BLaER1 treated with 17β-estradiol and CSF1 and Interleukin-3, amounts not matched to agents 10 nM and 100 nM (cell line): ENCODE data around the gene POSTN.
"Not testable (repeated sequence)": the region's sequence is repeated elsewhere in the genome, so short reads cannot be mapped to it uniquely, and the experiment has no call there.

ENCODE experiments used
- H3K27ac ChIP-seq, 11 experiments: shearing (Covaris generic); formaldehyde crosslinking; 2 replicates each; pipeline ENCODE4 v1.8.1; 2022
- H3K27me3 ChIP-seq, 11 experiments: shearing (Covaris generic); formaldehyde crosslinking; 2 replicates each; pipeline ENCODE4 v1.8.1; 2022
- H3K36me3 ChIP-seq, 11 experiments: shearing (Covaris generic); formaldehyde crosslinking; 2 replicates each; pipeline ENCODE4 v1.8.1; 2022
- H3K4me1 ChIP-seq, 10 experiments: shearing (Covaris generic); formaldehyde crosslinking; 2 replicates each; pipeline ENCODE4 v1.8.1; 2022
- H3K4me2 ChIP-seq, 11 experiments: shearing (Covaris generic); formaldehyde crosslinking; 2 replicates each; pipeline ENCODE4 v1.8.1; 2022
- H3K4me3 ChIP-seq, 10 experiments: shearing (Covaris generic); formaldehyde crosslinking; 2 replicates each; pipeline ENCODE4 v1.8.1; 2022
- H3K9ac ChIP-seq, 11 experiments: shearing (Covaris generic); formaldehyde crosslinking; 2 replicates each; pipeline ENCODE4 v1.8.1; 2022
- H3K9me3 ChIP-seq, 11 experiments: shearing (Covaris generic); formaldehyde crosslinking; replicated peaks in 1 of 11; 2 replicates each; pipeline ENCODE4 v1.8.1; 2022
- H4K20me1 ChIP-seq, 11 experiments: shearing (Covaris generic); formaldehyde crosslinking; 2 replicates each; pipeline ENCODE4 v1.8.1; 2022
- Cebpa-rat ChIP-seq, 11 experiments: shearing (Covaris generic); IDR thresholded peaks; 2 replicates each; pipeline ENCODE4 v1.8.1; 2022

POSTN gene

DNA sequence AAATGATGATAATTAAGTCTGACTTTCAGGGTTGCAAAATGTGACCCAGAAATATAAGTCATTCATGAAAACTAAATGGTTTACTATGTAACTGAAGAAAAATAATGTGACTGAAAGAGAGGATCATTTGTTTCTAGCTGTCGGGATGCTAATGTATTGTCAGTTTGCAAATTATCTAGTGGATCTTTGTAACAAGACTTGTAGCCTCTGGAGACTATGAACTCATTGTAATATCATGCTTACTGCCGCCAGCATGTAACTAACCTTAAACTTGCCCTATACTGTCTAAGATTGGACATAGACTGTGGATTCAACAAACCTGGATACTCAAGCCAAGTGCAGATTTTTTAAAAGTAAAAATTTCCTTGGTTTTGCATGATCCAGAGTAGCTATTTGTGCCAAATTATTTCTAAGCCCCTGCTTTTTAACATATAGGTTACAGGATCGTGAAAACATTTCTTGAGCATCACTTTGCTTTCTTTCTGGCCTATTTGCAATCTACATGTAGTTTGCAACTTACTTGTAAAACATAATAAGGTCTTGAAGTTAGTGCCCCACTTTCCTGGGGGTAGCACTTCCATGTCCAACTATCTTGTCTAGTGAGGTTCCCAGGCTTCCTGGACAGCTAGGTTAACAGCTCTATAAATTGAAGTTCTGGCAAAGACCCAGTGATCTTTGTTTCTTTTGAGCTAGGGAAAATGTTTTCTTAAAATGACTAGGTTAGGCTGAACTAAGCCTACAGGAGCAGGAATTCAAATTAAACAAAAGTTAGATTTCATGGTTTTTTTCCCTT, 3.3 kb upstream of the POSTN start:
- Histone ChIP-seq H3K27me3 (no peaks in the 10 kb centered on the region), H4K20me1 (no peaks in the 10 kb centered on the region), H3K4me1 (peaks cover 0 to 6% (median 0%) of the 10 kb centered on the region in 10 experiments; a peak in 2 of 20 replicates), H3K4me3 (no peak overlapping the region), H3K27ac (no peak overlapping the region), H3K36me3 (no peaks in the 10 kb centered on the region), H3K4me2 (no peak overlapping the region), H3K9me3 (peaks cover 0 to under 1% (median 0%) of the 10 kb centered on the region in 11 experiments; a peak in 1 of 22 replicates), H3K9ac (no peak overlapping the region)
- no peak for TF ChIP-seq Cebpa-rat (IDR thresholded peaks at IDR 0.05)

DNA sequence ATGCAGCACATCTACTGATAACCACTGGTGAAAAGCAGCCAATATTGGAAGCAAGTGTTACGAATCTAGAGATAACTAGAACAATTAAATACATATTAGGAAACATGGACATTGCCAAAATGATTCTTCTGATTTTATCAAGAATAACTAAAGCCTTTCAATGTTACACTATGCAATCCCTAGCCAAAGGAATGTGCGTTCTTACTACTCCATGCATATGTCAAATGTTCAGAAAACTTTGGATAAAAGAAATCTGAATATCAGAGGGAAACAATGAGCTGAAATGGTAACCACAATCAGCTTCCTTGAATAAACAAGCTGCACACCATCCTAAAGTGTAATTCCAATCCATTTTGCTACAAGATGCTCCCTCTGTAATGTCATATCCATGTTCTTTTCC, 951 bp upstream of the POSTN start:
- H3K4me2 ChIP-seq: no peak overlapping the region
- H3K27ac ChIP-seq: no peak overlapping the region
- no peak for TF ChIP-seq Cebpa-rat (IDR thresholded peaks at IDR 0.05)
- no peaks in the 10 kb centered on the region for H4K20me1 ChIP-seq
- H3K4me3 ChIP-seq: no peak overlapping the region
- H3K36me3 ChIP-seq: no peaks in the 10 kb centered on the region
- no peak overlapping the region for H3K9ac ChIP-seq
- no peaks in the 10 kb centered on the region for H3K27me3 ChIP-seq
- H3K9me3 ChIP-seq: no peaks in the 10 kb centered on the region
- peaks cover 0 to 6% (median 0%) of the 10 kb centered on the region in 10 experiments; a peak in 2 of 20 replicates for H3K4me1 ChIP-seq

DNA sequence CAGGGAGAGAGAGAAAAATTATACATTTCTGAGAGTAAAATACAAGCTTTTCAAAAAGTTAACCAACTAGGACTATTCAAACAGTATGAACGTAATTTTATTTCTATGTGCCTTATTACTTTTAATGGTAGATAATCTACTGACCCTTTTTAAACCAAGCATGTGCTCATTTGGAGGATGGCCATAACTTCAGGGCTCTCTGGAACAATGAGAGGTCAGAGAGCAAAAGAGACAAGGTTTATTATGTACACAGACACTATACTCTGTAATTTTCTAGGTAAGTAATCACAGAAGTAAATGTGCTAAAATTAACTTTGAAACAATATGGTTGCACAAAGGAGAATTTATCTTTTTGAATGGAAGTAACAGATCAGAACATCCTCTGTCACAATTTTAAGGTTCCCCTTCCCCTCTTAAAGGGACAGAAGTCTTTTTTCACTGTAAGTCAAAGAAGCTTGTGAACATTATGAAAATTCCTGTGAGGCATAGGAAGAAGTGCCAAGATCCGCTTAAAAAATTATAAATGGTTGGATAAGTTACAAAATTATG, 1.0 kb downstream of the POSTN start:
- no peaks in the 10 kb centered on the region for H3K9me3 ChIP-seq
- H3K4me2 ChIP-seq: no peak overlapping the region
- H3K4me3 ChIP-seq: no peak overlapping the region
- H3K27me3 ChIP-seq: no peaks in the 10 kb centered on the region
- TF ChIP-seq Cebpa-rat (IDR thresholded peaks at IDR 0.05): no peak
- no peaks in the 10 kb centered on the region for H4K20me1 ChIP-seq
- H3K9ac ChIP-seq: no peak overlapping the region
- no peak overlapping the region for H3K27ac ChIP-seq
- no peaks in the 10 kb centered on the region for H3K4me1 ChIP-seq
- no peaks in the 10 kb centered on the region for H3K36me3 ChIP-seq

DNA sequence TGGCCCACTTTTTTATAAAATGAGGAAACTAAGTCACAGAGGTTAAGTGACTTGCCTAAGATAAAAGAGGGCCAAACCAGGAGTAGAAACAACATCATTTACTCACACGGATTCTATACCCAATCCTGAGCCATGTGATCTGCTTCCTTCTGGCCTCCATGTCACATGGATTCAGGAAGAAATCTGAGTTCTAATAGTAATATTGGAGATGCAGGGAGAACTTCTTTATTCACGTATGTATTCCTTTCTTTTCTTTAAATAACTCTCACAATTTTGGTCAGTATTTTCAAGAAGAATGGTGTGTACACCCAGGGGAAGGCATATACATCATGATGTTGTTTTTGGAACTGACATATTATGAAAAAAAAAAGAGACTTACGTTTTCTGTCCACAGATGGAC, 1.8 kb downstream of the POSTN start:
- Histone ChIP-seq H3K27me3 (no peaks in the 10 kb centered on the region), H3K9ac (no peak overlapping the region), H3K4me1 (no peaks in the 10 kb centered on the region), H3K27ac (no peak overlapping the region), H3K4me2 (no peak overlapping the region), H3K4me3 (no peak overlapping the region), H3K36me3 (no peaks in the 10 kb centered on the region), H3K9me3 (no peaks in the 10 kb centered on the region), H4K20me1 (no peaks in the 10 kb centered on the region)
- no peak for TF ChIP-seq Cebpa-rat (IDR thresholded peaks at IDR 0.05)

DNA sequence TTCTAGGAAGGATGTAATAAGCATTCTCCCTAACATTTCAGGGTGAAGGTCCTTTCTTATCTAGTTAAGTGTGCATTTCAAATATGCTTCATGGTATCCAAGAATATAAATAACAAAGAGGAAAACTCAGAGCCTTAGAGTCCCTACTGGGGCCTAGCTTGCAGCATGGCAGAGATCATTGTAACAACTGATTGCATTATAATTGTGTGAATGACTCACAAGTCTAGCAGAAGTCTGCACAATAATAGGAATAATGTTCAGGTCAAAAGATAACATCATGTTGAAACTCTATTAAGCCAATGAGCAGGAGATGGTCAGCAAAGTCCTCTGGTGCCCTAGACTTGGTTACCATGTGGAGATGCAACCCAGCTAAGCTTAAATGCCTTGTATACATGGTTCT, 3.4 kb downstream of the POSTN start:
- no peaks in the 10 kb centered on the region for H3K36me3 ChIP-seq
- H3K4me3 ChIP-seq: no peak overlapping the region
- no peak for TF ChIP-seq Cebpa-rat (IDR thresholded peaks at IDR 0.05)

DNA sequence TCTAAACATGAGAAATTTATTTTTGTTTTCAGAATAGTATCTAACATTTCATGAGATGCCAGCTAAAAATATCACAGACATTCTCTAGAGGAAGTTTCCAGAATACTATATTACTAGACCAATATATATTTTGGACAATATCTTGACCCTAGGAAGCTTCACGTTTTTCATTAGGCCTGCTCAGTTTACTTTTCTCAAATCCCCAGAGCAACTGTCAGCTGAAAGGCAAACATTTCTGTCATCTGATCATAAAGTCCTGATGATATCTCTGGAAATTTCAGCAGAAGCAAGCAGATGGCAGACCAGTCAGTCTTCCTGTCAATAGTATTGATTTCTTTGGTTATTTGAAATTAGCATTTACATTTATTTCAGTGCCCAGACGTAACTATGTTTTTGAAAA, 4.0 kb downstream of the POSTN start:
- H3K9me3 ChIP-seq: no peaks in the 10 kb centered on the region
- no peaks in the 10 kb centered on the region for H3K36me3 ChIP-seq
- no peaks in the 10 kb centered on the region for H4K20me1 ChIP-seq
- no peak overlapping the region for H3K27ac ChIP-seq
- TF ChIP-seq Cebpa-rat (IDR thresholded peaks at IDR 0.05): no peak
- no peak overlapping the region for H3K9ac ChIP-seq
- H3K4me3 ChIP-seq: no peak overlapping the region
- no peaks in the 10 kb centered on the region for H3K27me3 ChIP-seq
- no peak overlapping the region for H3K4me2 ChIP-seq
- H3K4me1 ChIP-seq: no peaks in the 10 kb centered on the region

More for the DNA sequence above, 3.4 kb downstream of the POSTN start:
- Histone ChIP-seq H3K4me2 (no peak overlapping the region), H3K9me3 (no peaks in the 10 kb centered on the region), H3K4me1 (no peaks in the 10 kb centered on the region), H3K27me3 (no peaks in the 10 kb centered on the region), H3K9ac (no peak overlapping the region), H3K27ac (no peak overlapping the region), H4K20me1 (no peaks in the 10 kb centered on the region)

DNA sequence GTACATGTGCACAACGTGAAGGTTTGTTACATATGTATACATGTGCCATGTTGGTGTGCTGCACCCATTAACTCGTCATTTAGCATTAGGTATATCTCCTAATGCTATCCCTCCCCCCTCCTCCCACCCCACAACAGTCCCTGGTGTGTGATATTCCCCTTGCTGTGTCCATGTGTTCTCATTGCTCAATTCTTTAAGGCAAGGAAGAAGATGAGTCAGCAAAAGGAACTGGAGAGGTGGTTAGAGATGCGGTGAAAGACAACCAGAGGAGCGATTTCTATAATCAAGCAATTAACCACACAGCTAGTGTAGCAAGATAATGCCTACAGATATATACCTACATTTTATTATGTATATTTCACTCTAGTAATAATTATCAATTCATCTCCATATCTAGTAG, 9.2 kb downstream of the POSTN start:
- H3K9ac ChIP-seq, H3K4me1 ChIP-seq, H3K27ac ChIP-seq, H3K4me3 ChIP-seq, H3K9me3 ChIP-seq, H4K20me1 ChIP-seq, H3K36me3 ChIP-seq, H3K27me3 ChIP-seq, H3K4me2 ChIP-seq: not testable (repeated sequence)

DNA sequence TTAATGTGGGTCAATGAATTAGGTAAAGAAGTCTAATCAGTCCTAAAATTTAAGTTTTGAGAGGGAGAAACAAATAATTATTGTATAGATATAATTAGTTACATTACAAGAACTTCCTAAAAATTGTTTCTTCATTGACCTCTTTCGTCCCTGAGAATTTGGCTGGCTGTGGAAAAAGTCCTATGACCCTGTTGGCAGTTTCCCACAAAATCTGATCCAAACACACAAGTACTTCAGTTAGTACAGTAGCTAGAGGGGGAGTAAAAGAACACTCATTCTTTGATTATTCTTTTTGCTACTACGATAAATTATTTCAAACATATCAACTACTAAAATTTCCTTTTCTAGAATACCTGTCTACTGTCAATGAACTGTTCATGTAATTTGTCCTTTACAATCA, 11.3 kb downstream of the POSTN start:
- Histone ChIP-seq H4K20me1 (no peaks in the 10 kb centered on the region), H3K4me2 (no peak overlapping the region), H3K27ac (no peak overlapping the region), H3K4me1 (no peaks in the 10 kb centered on the region), H3K4me3 (no peak overlapping the region), H3K9ac (no peak overlapping the region), H3K9me3 (no peaks in the 10 kb centered on the region), H3K36me3 (no peaks in the 10 kb centered on the region), H3K27me3 (no peaks in the 10 kb centered on the region)
- TF ChIP-seq Cebpa-rat (IDR thresholded peaks at IDR 0.05): no peak

DNA sequence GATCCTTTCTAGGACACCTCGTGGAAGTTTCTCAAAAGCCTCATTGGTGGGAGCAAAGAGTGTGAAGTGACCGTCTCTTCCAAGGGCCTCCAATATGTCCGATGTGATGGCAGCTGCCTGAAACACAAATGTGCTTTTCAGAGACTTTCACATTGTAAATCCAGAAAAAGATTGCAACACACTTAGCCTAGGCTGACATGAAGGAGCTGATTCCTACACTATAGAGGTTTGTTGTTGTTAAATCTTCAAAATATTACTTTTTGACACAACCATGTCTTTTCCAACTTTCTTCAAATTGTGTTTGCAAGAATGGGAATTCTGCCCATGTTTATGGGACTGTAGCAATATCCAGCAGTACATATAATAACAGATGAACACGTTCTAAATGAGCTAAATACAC, 12.4 kb downstream of the POSTN start:
- H3K27ac ChIP-seq: no peak overlapping the region

DNA sequence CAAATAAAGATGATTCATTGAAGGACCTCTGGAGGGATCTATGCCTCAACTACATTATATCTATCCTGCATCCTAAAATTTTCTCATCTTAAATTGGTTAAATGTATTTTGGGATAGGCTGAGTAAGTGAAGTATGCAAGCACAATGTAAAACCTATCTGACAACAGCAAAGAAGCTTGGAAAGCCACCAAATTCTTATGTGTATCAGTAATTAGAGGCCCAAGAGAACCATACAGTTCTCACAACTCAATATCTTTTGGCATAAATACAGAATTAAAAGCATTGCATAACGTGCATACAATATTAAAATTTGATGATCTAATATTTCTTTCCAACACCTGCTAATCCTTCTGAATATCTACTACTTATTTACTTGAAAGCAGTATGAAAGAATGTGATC, 13.0 kb downstream of the POSTN start:
- no peak overlapping the region for H3K9ac ChIP-seq
- H4K20me1 ChIP-seq: no peaks in the 10 kb centered on the region
- no peak overlapping the region for H3K27ac ChIP-seq
- no peaks in the 10 kb centered on the region for H3K27me3 ChIP-seq
- no peaks in the 10 kb centered on the region for H3K36me3 ChIP-seq
- no peaks in the 10 kb centered on the region for H3K4me1 ChIP-seq
- TF ChIP-seq Cebpa-rat (IDR thresholded peaks at IDR 0.05): no peak
- H3K4me3 ChIP-seq: no peak overlapping the region
- no peaks in the 10 kb centered on the region for H3K9me3 ChIP-seq
- H3K4me2 ChIP-seq: no peak overlapping the region

More for the DNA sequence above, 12.4 kb downstream of the POSTN start:
- no peak overlapping the region for H3K4me3 ChIP-seq
- no peaks in the 10 kb centered on the region for H3K4me1 ChIP-seq
- H3K9ac ChIP-seq: no peak overlapping the region
- H4K20me1 ChIP-seq: no peaks in the 10 kb centered on the region
- TF ChIP-seq Cebpa-rat (IDR thresholded peaks at IDR 0.05): no peak
- no peaks in the 10 kb centered on the region for H3K9me3 ChIP-seq
- H3K27me3 ChIP-seq: no peaks in the 10 kb centered on the region
- no peaks in the 10 kb centered on the region for H3K36me3 ChIP-seq
- no peak overlapping the region for H3K4me2 ChIP-seq
